ENCODE measurements around the gene RAB5IF. TPM values are rescaled to one million over a fixed set of nuclear protein-coding genes. Genes with fewer than 3 reads are reported as not detected.

Gene RAB5IF
- total and polyA plus RNA-seq, 9 of the 15 experiments (the other 6 are each of a cell fraction or from before 2014, with no cell fraction given): 26.5 to 198 (median 134) TPM

DNA sequence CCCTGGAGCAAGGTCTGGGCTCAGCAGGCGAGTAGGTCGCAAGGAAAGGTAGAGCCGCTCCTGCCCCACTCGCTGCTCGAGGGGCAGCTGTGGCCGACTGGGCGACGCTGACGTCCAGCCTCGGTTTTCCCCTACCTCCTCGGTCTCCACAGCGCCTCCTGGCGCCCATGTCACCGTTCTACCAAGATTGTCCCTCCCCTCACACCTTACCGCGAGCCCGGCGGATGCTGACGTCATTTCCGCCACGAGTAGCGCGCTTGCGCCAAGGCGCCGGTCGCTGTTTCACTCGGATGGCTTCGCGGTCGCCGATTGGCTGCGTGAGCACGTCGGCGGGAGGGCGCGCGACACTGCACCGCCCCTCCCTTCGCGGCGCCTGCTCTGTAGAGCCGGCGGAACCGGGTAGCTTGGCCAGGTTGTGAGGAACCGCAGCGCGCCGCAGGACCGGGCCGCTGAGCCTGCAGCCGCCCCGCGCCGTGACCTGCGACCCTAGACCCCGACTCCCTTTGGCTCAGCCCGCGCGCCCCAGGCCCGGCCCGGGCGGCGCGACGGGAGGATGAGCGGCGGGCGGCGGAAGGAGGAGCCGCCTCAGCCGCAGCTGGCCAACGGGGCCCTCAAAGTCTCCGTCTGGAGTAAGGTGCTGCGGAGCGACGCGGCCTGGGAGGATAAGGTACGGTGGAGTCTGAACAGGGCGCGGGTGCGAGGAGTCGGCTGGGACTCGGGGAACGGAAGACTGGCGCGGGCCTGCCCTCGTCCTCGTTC lies at the start of gene RAB5IF (continued):
- TF ChIP-seq, protein P1, sequence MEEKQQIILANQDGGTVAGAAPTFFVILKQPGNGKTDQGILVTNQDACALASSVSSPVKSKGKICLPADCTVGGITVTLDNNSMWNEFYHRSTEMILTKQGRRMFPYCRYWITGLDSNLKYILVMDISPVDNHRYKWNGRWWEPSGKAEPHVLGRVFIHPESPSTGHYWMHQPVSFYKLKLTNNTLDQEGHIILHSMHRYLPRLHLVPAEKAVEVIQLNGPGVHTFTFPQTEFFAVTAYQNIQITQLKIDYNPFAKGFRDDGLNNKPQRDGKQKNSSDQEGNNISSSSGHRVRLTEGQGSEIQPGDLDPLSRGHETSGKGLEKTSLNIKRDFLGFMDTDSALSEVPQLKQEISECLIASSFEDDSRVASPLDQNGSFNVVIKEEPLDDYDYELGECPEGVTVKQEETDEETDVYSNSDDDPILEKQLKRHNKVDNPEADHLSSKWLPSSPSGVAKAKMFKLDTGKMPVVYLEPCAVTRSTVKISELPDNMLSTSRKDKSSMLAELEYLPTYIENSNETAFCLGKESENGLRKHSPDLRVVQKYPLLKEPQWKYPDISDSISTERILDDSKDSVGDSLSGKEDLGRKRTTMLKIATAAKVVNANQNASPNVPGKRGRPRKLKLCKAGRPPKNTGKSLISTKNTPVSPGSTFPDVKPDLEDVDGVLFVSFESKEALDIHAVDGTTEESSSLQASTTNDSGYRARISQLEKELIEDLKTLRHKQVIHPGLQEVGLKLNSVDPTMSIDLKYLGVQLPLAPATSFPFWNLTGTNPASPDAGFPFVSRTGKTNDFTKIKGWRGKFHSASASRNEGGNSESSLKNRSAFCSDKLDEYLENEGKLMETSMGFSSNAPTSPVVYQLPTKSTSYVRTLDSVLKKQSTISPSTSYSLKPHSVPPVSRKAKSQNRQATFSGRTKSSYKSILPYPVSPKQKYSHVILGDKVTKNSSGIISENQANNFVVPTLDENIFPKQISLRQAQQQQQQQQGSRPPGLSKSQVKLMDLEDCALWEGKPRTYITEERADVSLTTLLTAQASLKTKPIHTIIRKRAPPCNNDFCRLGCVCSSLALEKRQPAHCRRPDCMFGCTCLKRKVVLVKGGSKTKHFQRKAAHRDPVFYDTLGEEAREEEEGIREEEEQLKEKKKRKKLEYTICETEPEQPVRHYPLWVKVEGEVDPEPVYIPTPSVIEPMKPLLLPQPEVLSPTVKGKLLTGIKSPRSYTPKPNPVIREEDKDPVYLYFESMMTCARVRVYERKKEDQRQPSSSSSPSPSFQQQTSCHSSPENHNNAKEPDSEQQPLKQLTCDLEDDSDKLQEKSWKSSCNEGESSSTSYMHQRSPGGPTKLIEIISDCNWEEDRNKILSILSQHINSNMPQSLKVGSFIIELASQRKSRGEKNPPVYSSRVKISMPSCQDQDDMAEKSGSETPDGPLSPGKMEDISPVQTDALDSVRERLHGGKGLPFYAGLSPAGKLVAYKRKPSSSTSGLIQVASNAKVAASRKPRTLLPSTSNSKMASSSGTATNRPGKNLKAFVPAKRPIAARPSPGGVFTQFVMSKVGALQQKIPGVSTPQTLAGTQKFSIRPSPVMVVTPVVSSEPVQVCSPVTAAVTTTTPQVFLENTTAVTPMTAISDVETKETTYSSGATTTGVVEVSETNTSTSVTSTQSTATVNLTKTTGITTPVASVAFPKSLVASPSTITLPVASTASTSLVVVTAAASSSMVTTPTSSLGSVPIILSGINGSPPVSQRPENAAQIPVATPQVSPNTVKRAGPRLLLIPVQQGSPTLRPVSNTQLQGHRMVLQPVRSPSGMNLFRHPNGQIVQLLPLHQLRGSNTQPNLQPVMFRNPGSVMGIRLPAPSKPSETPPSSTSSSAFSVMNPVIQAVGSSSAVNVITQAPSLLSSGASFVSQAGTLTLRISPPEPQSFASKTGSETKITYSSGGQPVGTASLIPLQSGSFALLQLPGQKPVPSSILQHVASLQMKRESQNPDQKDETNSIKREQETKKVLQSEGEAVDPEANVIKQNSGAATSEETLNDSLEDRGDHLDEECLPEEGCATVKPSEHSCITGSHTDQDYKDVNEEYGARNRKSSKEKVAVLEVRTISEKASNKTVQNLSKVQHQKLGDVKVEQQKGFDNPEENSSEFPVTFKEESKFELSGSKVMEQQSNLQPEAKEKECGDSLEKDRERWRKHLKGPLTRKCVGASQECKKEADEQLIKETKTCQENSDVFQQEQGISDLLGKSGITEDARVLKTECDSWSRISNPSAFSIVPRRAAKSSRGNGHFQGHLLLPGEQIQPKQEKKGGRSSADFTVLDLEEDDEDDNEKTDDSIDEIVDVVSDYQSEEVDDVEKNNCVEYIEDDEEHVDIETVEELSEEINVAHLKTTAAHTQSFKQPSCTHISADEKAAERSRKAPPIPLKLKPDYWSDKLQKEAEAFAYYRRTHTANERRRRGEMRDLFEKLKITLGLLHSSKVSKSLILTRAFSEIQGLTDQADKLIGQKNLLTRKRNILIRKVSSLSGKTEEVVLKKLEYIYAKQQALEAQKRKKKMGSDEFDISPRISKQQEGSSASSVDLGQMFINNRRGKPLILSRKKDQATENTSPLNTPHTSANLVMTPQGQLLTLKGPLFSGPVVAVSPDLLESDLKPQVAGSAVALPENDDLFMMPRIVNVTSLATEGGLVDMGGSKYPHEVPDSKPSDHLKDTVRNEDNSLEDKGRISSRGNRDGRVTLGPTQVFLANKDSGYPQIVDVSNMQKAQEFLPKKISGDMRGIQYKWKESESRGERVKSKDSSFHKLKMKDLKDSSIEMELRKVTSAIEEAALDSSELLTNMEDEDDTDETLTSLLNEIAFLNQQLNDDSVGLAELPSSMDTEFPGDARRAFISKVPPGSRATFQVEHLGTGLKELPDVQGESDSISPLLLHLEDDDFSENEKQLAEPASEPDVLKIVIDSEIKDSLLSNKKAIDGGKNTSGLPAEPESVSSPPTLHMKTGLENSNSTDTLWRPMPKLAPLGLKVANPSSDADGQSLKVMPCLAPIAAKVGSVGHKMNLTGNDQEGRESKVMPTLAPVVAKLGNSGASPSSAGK (IDR thresholded peaks at IDR 0.05): no peak; the same call in 1 of the 2 replicates
- TF ChIP-seq MCM2 (IDR thresholded peaks at IDR 0.05; ENCODE audit: low read depth) (no peak), NFIC (IDR thresholded peaks at IDR 0.05) (peak; percentile 72), CBX1 (IDR thresholded peaks at IDR 0.05; ENCODE audit: low read depth) (peak; percentile 61; the same call in 1 of the 2 replicates), POLR2B (IDR thresholded peaks at IDR 0.05; ENCODE audit: low read depth, partially characterized antibody) (peak; percentile 88), ZNF316 (IDR thresholded peaks at IDR 0.05) (no peak), KDM5B (IDR thresholded peaks at IDR 0.05; ENCODE audit: insufficient replicate concordance, low read depth, low read length) (peak; percentile 95), TFAP4 (CRISPR knock-in tag; IDR thresholded peaks at IDR 0.05; ENCODE audit: borderline replicate concordance) (peak; percentile 90), XRCC3 (IDR thresholded peaks at IDR 0.05) (no peak), HDAC3 (IDR thresholded peaks at IDR 0.05; ENCODE audit: borderline replicate concordance, partially characterized antibody) (no peak), ZC3H8 (IDR thresholded peaks at IDR 0.05) (no peak), RBM14 (IDR thresholded peaks at IDR 0.05; ENCODE audit: borderline replicate concordance, insufficient read depth, low read depth, low read length) (no peak), EWSR1 (IDR thresholded peaks at IDR 0.05; ENCODE audit: borderline replicate concordance, low read depth, partially characterized antibody) (no peak)
- TF ChIP-seq, protein P2, sequence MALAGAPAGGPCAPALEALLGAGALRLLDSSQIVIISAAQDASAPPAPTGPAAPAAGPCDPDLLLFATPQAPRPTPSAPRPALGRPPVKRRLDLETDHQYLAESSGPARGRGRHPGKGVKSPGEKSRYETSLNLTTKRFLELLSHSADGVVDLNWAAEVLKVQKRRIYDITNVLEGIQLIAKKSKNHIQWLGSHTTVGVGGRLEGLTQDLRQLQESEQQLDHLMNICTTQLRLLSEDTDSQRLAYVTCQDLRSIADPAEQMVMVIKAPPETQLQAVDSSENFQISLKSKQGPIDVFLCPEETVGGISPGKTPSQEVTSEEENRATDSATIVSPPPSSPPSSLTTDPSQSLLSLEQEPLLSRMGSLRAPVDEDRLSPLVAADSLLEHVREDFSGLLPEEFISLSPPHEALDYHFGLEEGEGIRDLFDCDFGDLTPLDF (CRISPR knock-in tag; IDR thresholded peaks at IDR 0.05): no peak

Measured in K562 (cell line).